ENCODE data around the gene TBC1D9.

GRCh38 chr4:140735779-140736391 is 20.3 kb downstream of the TBC1D9 start:
- TF ChIP-seq, protein P1, sequence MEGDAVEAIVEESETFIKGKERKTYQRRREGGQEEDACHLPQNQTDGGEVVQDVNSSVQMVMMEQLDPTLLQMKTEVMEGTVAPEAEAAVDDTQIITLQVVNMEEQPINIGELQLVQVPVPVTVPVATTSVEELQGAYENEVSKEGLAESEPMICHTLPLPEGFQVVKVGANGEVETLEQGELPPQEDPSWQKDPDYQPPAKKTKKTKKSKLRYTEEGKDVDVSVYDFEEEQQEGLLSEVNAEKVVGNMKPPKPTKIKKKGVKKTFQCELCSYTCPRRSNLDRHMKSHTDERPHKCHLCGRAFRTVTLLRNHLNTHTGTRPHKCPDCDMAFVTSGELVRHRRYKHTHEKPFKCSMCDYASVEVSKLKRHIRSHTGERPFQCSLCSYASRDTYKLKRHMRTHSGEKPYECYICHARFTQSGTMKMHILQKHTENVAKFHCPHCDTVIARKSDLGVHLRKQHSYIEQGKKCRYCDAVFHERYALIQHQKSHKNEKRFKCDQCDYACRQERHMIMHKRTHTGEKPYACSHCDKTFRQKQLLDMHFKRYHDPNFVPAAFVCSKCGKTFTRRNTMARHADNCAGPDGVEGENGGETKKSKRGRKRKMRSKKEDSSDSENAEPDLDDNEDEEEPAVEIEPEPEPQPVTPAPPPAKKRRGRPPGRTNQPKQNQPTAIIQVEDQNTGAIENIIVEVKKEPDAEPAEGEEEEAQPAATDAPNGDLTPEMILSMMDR (IDR thresholded peaks at IDR 0.05 in 4 of 5, conservative IDR thresholded peaks at IDR 0.05 in 1 of 5), result no peak
- no peak for TF ChIP-seq POLR2A (IDR thresholded peaks at IDR 0.05)
